Lower leg skin (tissue), 3 donors: Measurements from ENCODE around the gene ARID1B.

ENCODE experiments used
- CTCF ChIP-seq, 3 donors: fragments of 450-650 bp; IDR thresholded peaks; one replicate each; pipeline ENCODE4 v1.5.1; 2016; ENCODE audit warnings: antibody characterized with exemption in 3 of 3, mild to moderate bottlenecking in 3 of 3, moderate library complexity in 2 of 3
- POLR2A ChIP-seq, 2 donors: fragments of 450-650 bp; IDR thresholded peaks; one replicate each; pipeline ENCODE4 v1.6.1; 2016 to 2017; ENCODE audit warnings: antibody characterized with exemption in 2 of 2, mild to moderate bottlenecking in 1 of 2, moderate library complexity in 1 of 2

GRCh38 chr6:157158897-157159296 is 381.7 kb downstream of the ARID1B start:
- TF ChIP-seq CTCF (IDR thresholded peaks at IDR 0.05) (no peak), POLR2A (IDR thresholded peaks at IDR 0.05) (no peak)
